GM12864 (cell line): ENCODE results near the gene SLC17A5.
"Not testable (repeated sequence)": the region's sequence is repeated elsewhere in the genome, so short reads cannot be mapped to it uniquely, and the experiment has no call there.

ENCODE experiments used
- DNase-seq: peaks from one replicate; pipeline ENCODE4 v3.0.0-alpha.2; 2011; ENCODE audit warnings: low read depth
- H3K4me3 ChIP-seq: 2 replicates; pipeline ENCODE4 v1.5.1; 2011; ENCODE audit warnings: mild to moderate bottlenecking, low read depth, low read length, control low read depth
- TF ChIP-seq, protein P1 (sequence below): IDR thresholded peaks from 2 replicates; pipeline ENCODE4 v1.5.1; 2011; ENCODE audit warnings: low read depth, mild to moderate bottlenecking, moderate library complexity, low read length, control low read depth, inconsistent platforms; ENCODE audit errors: missing control alignments

The SLC17A5 gene

DNA sequence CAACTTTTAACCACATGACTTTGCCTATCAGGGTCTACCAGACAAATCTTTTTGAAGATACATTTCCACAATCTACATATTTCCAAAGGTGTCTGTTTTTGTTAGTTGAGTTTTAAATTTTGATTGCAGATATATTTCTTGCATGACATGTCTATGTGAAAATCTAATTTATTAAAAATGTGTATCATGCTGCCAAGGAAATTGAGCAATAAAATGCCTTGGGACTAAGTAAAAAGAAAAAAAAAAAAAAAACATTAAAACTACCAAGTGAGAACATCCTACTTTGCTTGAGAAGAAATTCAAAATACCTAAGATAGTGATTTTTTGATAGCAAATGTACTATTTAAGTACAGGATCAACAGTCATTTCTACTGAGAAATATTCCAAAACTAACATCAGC is 17.7 kb downstream of the SLC17A5 start:
- TF ChIP-seq, protein P1, sequence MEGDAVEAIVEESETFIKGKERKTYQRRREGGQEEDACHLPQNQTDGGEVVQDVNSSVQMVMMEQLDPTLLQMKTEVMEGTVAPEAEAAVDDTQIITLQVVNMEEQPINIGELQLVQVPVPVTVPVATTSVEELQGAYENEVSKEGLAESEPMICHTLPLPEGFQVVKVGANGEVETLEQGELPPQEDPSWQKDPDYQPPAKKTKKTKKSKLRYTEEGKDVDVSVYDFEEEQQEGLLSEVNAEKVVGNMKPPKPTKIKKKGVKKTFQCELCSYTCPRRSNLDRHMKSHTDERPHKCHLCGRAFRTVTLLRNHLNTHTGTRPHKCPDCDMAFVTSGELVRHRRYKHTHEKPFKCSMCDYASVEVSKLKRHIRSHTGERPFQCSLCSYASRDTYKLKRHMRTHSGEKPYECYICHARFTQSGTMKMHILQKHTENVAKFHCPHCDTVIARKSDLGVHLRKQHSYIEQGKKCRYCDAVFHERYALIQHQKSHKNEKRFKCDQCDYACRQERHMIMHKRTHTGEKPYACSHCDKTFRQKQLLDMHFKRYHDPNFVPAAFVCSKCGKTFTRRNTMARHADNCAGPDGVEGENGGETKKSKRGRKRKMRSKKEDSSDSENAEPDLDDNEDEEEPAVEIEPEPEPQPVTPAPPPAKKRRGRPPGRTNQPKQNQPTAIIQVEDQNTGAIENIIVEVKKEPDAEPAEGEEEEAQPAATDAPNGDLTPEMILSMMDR: no peak
- DNase-seq: no peak
- no peak overlapping the region for H3K4me3 ChIP-seq

DNA sequence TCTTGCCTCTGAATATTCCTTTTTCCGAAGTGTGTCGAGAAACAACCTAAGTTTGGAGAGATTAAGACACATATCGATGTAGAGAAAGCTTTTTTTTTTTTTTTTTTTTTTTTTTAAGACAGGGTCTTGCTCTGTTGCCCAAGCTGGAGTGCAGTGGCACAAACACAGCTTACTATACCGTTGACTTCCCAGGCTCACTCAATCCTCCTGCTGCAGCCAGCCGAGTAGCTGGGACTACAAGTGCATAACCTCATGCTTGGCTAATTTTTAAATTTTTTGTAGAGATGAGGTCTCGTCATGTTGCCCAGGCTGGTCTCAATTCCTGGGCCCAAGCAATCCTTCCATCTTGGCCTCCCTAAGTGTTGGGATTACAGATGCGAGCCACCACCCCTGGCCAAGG is 21.4 kb downstream of the SLC17A5 start:
- no peak for DNase-seq
- TF ChIP-seq, protein P1: no peak
- H3K4me3 ChIP-seq: no peak overlapping the region

DNA sequence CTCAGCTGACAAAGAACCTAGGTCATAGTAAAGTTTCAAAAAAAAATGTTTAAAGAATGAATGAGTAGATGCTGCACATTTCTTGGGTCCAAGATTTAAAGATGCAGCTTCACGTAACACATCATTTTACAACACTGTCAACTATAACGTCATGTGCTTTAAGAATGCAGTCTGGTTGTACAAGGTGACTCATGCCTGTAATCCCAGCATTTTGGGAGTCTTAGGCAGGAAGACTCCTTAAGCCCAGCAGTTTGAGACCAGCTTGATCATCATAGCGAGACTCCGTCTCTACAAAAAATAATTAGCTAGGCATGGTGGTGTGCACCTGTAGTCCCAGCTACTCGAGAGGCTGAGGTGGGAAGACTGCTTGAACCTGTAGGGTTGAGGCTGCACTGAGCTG is 21.9 kb downstream of the SLC17A5 start:
- no peak overlapping the region for H3K4me3 ChIP-seq
- TF ChIP-seq, protein P1: no peak
- DNase-seq: no peak

DNA sequence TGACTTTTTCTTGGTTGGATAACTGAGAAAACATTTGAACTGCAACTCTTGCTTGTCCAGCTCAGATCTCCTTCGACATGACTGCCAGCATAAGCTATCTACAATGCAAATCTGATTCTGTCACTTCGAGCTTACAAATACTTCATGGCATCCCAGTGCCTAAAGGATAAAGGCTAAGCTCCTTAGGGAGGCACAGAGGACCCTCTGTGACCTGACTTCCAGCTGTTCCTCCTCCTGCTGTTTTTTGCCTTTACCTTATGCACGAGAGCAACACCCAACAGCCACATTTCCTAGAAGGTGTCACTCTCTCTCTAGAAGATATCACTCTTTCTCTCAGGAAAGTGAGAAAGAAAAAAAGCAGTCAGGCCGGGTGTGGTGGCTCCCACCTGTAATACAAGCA is 23.4 kb downstream of the SLC17A5 start:
- TF ChIP-seq, protein P1: no peak
- no peak for DNase-seq
- H3K4me3 ChIP-seq: no peak overlapping the region

DNA sequence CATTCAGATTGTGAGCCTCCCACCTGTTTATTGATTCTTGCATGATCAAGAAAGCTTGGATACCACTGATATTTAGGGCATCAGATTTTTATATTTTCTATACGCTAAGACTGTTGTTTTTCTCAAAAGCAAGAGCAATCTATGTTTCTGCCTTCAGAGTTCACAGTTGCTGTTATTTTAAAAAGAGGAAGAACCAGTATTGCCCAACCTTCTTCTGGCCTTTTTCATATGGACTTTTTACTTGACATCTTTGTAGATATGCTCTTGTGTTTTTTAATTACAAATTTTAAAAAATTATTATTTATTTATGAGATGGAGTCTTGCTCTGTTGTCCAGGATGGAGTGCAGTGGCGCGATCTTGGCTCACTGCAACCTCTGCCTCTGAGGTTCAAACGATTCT is 28.9 kb downstream of the SLC17A5 start:
- no peak for DNase-seq
- TF ChIP-seq, protein P1: no peak
- H3K4me3 ChIP-seq: no peak overlapping the region

DNA sequence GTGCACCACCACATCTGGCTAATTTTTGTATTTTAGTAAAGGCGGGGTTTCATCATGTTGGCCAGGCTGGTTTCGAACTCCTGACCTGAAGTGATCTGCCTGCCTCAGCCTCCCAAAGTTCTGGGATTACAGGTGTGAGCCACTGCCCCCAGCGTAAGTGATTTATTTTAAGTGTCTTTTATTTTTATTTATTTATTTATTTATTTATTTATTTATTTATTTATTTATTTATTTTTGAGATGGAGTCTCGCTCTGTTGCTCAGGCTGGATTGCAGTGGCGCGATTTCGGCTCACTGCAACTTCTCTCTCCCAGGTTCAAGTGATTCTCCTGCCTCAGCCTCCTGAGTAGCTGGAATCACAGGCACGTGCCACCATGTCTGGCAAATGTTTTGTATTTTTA is 30.3 kb downstream of the SLC17A5 start:
- not testable (repeated sequence) for H3K4me3 ChIP-seq, DNase-seq

DNA sequence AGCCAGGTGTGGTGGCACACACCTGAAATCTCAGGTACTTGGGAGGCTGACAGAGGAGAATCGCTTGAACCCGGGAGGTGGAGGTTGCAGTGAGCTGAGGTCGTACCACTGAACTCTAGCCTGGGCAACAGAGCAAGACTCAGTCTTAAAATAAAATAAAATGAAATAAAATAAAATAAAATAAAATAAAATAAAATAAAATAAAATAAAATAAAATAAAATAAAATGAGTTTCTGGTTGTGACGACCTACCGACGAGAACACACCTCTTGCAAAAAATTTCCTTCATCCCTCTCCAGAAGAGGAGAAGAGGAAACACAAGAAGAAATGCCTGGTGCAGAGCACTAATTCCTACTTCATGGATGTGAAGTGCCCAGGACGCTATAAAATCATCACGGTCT is 35.7 kb downstream of the SLC17A5 start:
- H3K4me3 ChIP-seq, DNase-seq: not testable (repeated sequence)

DNA sequence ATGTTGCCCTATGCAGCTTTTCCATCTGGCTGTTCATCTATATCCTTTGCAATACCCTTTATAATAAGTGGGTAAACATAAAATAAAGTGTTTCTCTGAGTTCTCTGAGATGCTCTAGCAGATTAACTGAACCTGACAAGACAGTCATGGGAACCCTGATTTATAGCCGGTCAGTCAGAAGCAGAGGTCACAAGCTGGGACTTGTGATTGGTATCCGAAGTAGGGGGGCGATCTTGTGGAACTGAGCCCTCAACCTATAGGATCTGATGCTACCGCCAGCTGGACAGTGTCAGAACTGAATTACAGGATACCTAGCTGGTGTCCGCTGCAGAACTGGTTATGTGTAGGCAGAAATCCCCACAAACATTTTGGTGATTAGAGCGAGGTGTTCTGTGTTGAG is 39.0 kb downstream of the SLC17A5 start:
- H3K4me3 ChIP-seq: no peak overlapping the region
- DNase-seq: no peak
- TF ChIP-seq, protein P1: no peak
